Bronchial epithelial cell (primary cell): ENCODE results near the gene RRAS2. TPM values are rescaled to one million over a fixed set of nuclear protein-coding genes. Genes with fewer than 3 reads are reported as not detected.

ENCODE experiments used
- DNase-seq: peaks from one replicate; pipeline ENCODE4 v3.0.0-alpha.2; 2010; ENCODE audit warnings: low read depth
- FAIRE-seq: peaks from 2 replicates; lab custom pipeline; 2011; peaks lifted over from hg19 to GRCh38; lab: Jason Lieb, UNC
- H3K27me3 ChIP-seq: 2 replicates; pipeline ENCODE4 v1.5.1; 2011; ENCODE audit warnings: low read length; ENCODE audit not compliant: control insufficient read depth, insufficient read depth
- H3K36me3 ChIP-seq: 2 replicates; pipeline ENCODE4 v1.5.1; 2011; ENCODE audit warnings: low read length; ENCODE audit not compliant: control insufficient read depth, insufficient read depth
- H3K4me3 ChIP-seq: 2 replicates; pipeline ENCODE4 v1.5.1; 2011; ENCODE audit warnings: mild to moderate bottlenecking, low read depth, low read length, control low read depth
- total RNA-seq: library from RNA; depleted of rRNA; stranded (reverse); fragments of >200 nt; gene quantifications from 2 replicates; pipeline ENCODE4 v1.2.1, GENCODE V29; 2014
- TF ChIP-seq, protein P1 (sequence below): IDR thresholded peaks from 2 replicates; pipeline ENCODE4 v1.5.1; 2011; ENCODE audit warnings: mild to moderate bottlenecking, moderate library complexity, low read length, control low read depth, inconsistent platforms; ENCODE audit not compliant: insufficient read depth, severe bottlenecking

The RRAS2 gene
- total RNA-seq, 1 donor from 2014 or later: 235 TPM

DNA sequence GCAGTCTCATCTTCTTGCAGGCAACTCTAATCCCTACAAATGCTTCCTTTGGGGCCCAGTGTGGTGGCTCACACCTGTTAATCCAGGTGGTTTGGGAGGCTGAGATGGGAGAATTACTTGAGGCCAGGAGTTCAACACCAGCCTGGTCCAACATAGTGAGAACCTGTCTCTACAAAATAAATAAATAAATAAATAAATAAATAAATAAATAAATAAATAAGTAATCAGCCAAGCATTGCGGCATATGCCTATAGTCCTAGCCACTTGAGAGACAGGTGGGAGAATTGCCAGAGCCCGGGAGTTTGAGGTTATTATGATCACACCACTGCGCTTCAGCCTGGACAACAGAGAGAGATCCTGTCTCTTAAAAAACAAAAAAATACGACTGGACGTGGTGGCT, 34.1 kb upstream of the RRAS2 start:
- DNase-seq: no peak
- H3K27me3 ChIP-seq: no peaks in the 10 kb centered on the region
- H3K36me3 ChIP-seq: no peaks in the 10 kb centered on the region
- H3K4me3 ChIP-seq: no peak overlapping the region
- TF ChIP-seq, protein P1, sequence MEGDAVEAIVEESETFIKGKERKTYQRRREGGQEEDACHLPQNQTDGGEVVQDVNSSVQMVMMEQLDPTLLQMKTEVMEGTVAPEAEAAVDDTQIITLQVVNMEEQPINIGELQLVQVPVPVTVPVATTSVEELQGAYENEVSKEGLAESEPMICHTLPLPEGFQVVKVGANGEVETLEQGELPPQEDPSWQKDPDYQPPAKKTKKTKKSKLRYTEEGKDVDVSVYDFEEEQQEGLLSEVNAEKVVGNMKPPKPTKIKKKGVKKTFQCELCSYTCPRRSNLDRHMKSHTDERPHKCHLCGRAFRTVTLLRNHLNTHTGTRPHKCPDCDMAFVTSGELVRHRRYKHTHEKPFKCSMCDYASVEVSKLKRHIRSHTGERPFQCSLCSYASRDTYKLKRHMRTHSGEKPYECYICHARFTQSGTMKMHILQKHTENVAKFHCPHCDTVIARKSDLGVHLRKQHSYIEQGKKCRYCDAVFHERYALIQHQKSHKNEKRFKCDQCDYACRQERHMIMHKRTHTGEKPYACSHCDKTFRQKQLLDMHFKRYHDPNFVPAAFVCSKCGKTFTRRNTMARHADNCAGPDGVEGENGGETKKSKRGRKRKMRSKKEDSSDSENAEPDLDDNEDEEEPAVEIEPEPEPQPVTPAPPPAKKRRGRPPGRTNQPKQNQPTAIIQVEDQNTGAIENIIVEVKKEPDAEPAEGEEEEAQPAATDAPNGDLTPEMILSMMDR: no peak
- no peak for FAIRE-seq

GRCh38 chr11:14390669-14391068, 31.7 kb upstream of the RRAS2 start:
- no peak overlapping the region for H3K4me3 ChIP-seq
- DNase-seq (no peak), FAIRE-seq (no peak)
- TF ChIP-seq, protein P1: no peak
- H3K36me3 ChIP-seq: no peaks in the 10 kb centered on the region
- no peaks in the 10 kb centered on the region for H3K27me3 ChIP-seq

- TF ChIP-seq, protein P1: no peak
- DNase-seq: no peak
- peak; percentile 40 for FAIRE-seq
- H3K36me3 ChIP-seq: no peaks in the 10 kb centered on the region
- H3K27me3 ChIP-seq: no peaks in the 10 kb centered on the region
- H3K4me3 ChIP-seq: no peak overlapping the region
These were observed 29.4 kb upstream of the RRAS2 start for GRCh38 chr11:14388352-14388751.

DNA sequence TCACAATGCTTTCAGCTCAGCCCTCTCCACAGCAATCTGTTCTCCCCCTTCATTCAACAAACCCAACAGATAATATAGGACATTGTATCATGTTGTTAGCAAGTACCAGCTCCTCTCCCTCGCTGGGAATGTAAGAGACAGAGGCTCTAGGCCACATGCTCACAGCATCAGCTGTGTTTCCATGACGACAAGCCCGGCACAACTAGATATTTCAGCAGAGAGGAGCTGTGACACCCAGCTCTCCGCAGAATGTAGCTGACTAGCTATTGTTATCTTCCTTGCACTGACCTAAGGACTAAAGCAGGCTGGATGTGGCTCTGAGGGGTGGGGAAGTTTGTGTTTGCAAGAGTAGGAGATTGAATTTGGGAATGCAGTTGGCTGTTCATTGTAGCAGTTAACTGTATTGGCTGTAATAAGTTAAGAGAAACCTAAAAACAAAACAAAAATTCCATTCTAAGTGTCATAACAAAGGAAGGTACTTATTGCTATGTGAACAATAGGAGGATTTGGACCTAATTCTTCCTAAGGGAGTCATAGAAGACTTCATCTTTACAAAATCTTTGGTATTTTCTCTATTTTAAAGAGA, 28.0 kb upstream of the RRAS2 start:
- DNase-seq (no peak), FAIRE-seq (no peak)
- no peak overlapping the region for H3K4me3 ChIP-seq
- TF ChIP-seq, protein P1: no peak
- H3K36me3 ChIP-seq: no peaks in the 10 kb centered on the region
- H3K27me3 ChIP-seq: no peaks in the 10 kb centered on the region

DNA sequence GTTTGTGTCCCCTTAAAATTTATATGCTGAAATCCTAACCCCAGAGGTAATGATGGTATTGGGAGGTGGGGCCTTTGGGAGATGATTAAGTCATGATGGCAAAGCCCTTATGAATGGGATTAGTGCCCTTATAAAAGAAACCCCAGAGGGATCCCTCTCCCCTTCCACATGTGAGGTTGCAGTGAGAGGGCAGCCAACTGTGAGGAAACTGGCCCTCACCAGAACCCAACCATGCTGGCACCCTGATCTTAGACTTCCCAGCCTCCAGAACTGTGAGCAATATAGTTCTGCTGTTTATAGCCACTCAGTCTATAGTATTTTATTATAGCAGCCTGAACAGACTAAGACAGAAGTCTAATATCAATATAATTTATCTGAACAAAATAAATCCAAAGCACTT, 27.1 kb upstream of the RRAS2 start:
- DNase-seq (no peak), FAIRE-seq (no peak)
- no peaks in the 10 kb centered on the region for H3K36me3 ChIP-seq
- H3K27me3 ChIP-seq: no peaks in the 10 kb centered on the region
- TF ChIP-seq, protein P1: no peak
- no peak overlapping the region for H3K4me3 ChIP-seq

GRCh38 chr11:14384338-14384737, 25.4 kb upstream of the RRAS2 start:
- DNase-seq (no peak), FAIRE-seq (no peak)
- Histone ChIP-seq H3K27me3 (no peaks in the 10 kb centered on the region), H3K4me3 (no peak overlapping the region), H3K36me3 (no peaks in the 10 kb centered on the region)
- TF ChIP-seq, protein P1: no peak
